Measurements from ENCODE around the gene NCK2. TPM values are rescaled to one million over a fixed set of nuclear protein-coding genes. Genes with fewer than 3 reads are reported as not detected.

The NCK2 gene
- total RNA-seq, 1 experiment from 2014 or later, result 89.0 TPM

- TF ChIP-seq CTCF (IDR thresholded peaks at IDR 0.05; ENCODE audit: insufficient read depth in 1 of 2, low read depth in 1 of 2, low read length in 1 of 2, severe bottlenecking in 1 of 2, unreplicated experiment in 1 of 2), result no peak
- Mint-ChIP-seq H3K27ac (ENCODE audit: unreplicated experiment) (no peak overlapping the region), H3K4me1 (ENCODE audit: low read depth, unreplicated experiment) (peaks cover 5% of the 10 kb centered on the region), H3K36me3 (ENCODE audit: insufficient read depth, unreplicated experiment) (no peaks in the 10 kb centered on the region), H3K9me3 (ENCODE audit: unreplicated experiment) (peaks cover 9% of the 10 kb centered on the region), H3K4me3 (ENCODE audit: unreplicated experiment) (no peak overlapping the region), H3K27me3 (ENCODE audit: insufficient read depth, unreplicated experiment) (no peaks in the 10 kb centered on the region)
- intact Hi-C loops (cut with micrococcal nuclease; ENCODE audit: unreplicated experiment), result no loop called here
- no peaks in the 10 kb centered on the region for H3K27me3 ChIP-seq (replicated peaks; ENCODE audit: control insufficient read depth, insufficient read depth, low read length)
- H3K9me3 ChIP-seq, result no peaks in the 10 kb centered on the region
- no peaks in the 10 kb centered on the region for H3K4me1 ChIP-seq
- BruUV-seq (replicated peaks), result no TSS peak
- H3K4me3 ChIP-seq (ENCODE audit: low read depth, low read length), result no peak overlapping the region
- no peaks in the 10 kb centered on the region for H3K36me3 ChIP-seq (ENCODE audit: control insufficient read depth, insufficient read depth, low read length)
- CTCF ChIA-PET, result no interaction called here
- POLR2A ChIA-PET, result no interaction called here
- DNase-seq, result no peak
These were observed 21.3 kb upstream of the NCK2 start for GRCh38 chr2:105723431-105723830.

- ChIA-PET CTCF (no interaction called here), POLR2A (no interaction called here)
- Mint-ChIP-seq H3K36me3 (ENCODE audit: insufficient read depth, unreplicated experiment) (no peaks in the 10 kb centered on the region), H3K9me3 (ENCODE audit: unreplicated experiment) (peaks cover 9% of the 10 kb centered on the region), H3K27me3 (ENCODE audit: insufficient read depth, unreplicated experiment) (no peaks in the 10 kb centered on the region), H3K27ac (ENCODE audit: unreplicated experiment) (no peak overlapping the region), H3K4me3 (ENCODE audit: unreplicated experiment) (no peak overlapping the region), H3K4me1 (ENCODE audit: low read depth, unreplicated experiment) (peaks cover 10% of the 10 kb centered on the region)
- TF ChIP-seq CTCF (IDR thresholded peaks at IDR 0.05; ENCODE audit: insufficient read depth in 1 of 2, low read depth in 1 of 2, low read length in 1 of 2, severe bottlenecking in 1 of 2, unreplicated experiment in 1 of 2), result no peak
- Histone ChIP-seq H3K9me3 (no peaks in the 10 kb centered on the region), H3K36me3 (ENCODE audit: control insufficient read depth, insufficient read depth, low read length) (no peaks in the 10 kb centered on the region), H3K4me1 (peaks cover 9% of the 10 kb centered on the region), H3K4me3 (ENCODE audit: low read depth, low read length) (no peak overlapping the region), H3K27me3 (replicated peaks; ENCODE audit: control insufficient read depth, insufficient read depth, low read length) (no peaks in the 10 kb centered on the region)
- BruUV-seq (replicated peaks), result no TSS peak
- intact Hi-C loops (cut with micrococcal nuclease; ENCODE audit: unreplicated experiment), result no loop called here
- no peak for DNase-seq
These were observed 19.3 kb upstream of the NCK2 start for GRCh38 chr2:105725388-105725787.

GRCh38 chr2:105730170-105730569, 14.5 kb upstream of the NCK2 start:
- Mint-ChIP-seq H3K4me3 (ENCODE audit: unreplicated experiment) (no peak overlapping the region), H3K4me1 (ENCODE audit: low read depth, unreplicated experiment) (peaks cover 31% of the 10 kb centered on the region), H3K36me3 (ENCODE audit: insufficient read depth, unreplicated experiment) (no peaks in the 10 kb centered on the region), H3K27me3 (ENCODE audit: insufficient read depth, unreplicated experiment) (no peaks in the 10 kb centered on the region), H3K27ac (ENCODE audit: unreplicated experiment) (peak overlapping the region; percentile 34), H3K9me3 (ENCODE audit: unreplicated experiment) (peaks cover 9% of the 10 kb centered on the region)
- intact Hi-C loops (cut with micrococcal nuclease; ENCODE audit: unreplicated experiment), result loop anchor here (1.0 to 2.0 kb wide), 2 partner anchors 15 to 19 kb away; partner anchors contain the start of gene NCK2
- Histone ChIP-seq H3K4me3 (ENCODE audit: low read depth, low read length) (no peak overlapping the region), H3K27me3 (replicated peaks; ENCODE audit: control insufficient read depth, insufficient read depth, low read length) (no peaks in the 10 kb centered on the region), H3K9me3 (no peaks in the 10 kb centered on the region), H3K4me1 (peaks cover 23% of the 10 kb centered on the region), H3K36me3 (ENCODE audit: control insufficient read depth, insufficient read depth, low read length) (no peaks in the 10 kb centered on the region)
- BruUV-seq (replicated peaks), result no TSS peak
- peak; percentile 53 to 56 for DNase-seq
- CTCF ChIA-PET, result interaction anchor here (1.1 kb wide), 2 partner anchors 16 to 17 kb away, joined by 3 read pairs; no protein-coding TSS in a partner anchor
- POLR2A ChIA-PET, result interaction anchor here (1.6 kb wide), 1 partner anchor 19 kb away, joined by 4 read pairs; no protein-coding TSS in a partner anchor
- no peak for TF ChIP-seq CTCF (IDR thresholded peaks at IDR 0.05; ENCODE audit: insufficient read depth in 1 of 2, low read depth in 1 of 2, low read length in 1 of 2, severe bottlenecking in 1 of 2, unreplicated experiment in 1 of 2)
